Effector memory CD4-positive, alpha-beta T cell (primary cell): ENCODE data around the gene SMCO2.

ENCODE experiments used
- DNase-seq, 3 donors: peaks; one replicate each; pipeline ENCODE4 v3.0.0-alpha.2; 2020
- H3K27ac ChIP-seq: 2 replicates; pipeline ENCODE4 v1.7.0; 2013; ENCODE audit warnings: mild to moderate bottlenecking, low read length, moderate library complexity; ENCODE audit not compliant: insufficient read depth, poor library complexity, severe bottlenecking
- H3K27me3 ChIP-seq: replicated peaks from 2 replicates; pipeline ENCODE4 v1.7.0; 2013; ENCODE audit warnings: mild to moderate bottlenecking, low read length; ENCODE audit not compliant: insufficient read depth, control insufficient read depth, poor library complexity, severe bottlenecking
- H3K36me3 ChIP-seq: 2 replicates; pipeline ENCODE4 v1.7.0; 2013; ENCODE audit warnings: mild to moderate bottlenecking, low read length, moderate library complexity; ENCODE audit not compliant: control insufficient read depth, insufficient read depth
- H3K4me1 ChIP-seq: 2 replicates; pipeline ENCODE4 v1.7.0; 2013; ENCODE audit warnings: low read length, mild to moderate bottlenecking; ENCODE audit not compliant: control insufficient read depth, insufficient read depth, poor library complexity, severe bottlenecking
- H3K4me3 ChIP-seq: 2 replicates; pipeline ENCODE4 v1.7.0; 2013; ENCODE audit warnings: low read length, low read depth, mild to moderate bottlenecking; ENCODE audit not compliant: insufficient read depth, poor library complexity, severe bottlenecking
- H3K9me3 ChIP-seq: 2 replicates; pipeline ENCODE4 v1.7.0; 2013; ENCODE audit warnings: mild to moderate bottlenecking, low read length, moderate library complexity; ENCODE audit not compliant: control insufficient read depth

Gene SMCO2

DNA sequence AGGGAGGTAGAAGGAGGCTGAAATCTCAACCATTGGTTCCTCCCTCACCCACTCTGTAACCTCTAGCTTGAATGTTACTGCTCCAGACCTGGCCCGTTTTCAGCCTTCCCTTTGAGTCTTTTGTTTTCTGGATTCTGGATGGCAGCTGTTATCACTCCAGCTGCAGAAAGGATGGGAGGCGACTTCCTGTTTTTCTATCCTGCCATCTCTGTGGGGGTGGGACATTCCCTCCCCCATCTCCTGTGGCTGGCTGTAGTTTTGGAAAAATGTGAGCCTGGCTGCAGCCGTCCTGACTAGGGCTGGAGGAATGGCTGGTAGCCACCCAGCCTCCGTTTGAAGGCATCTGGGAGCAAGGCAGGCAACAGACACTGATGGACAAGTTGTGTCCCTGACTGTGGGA is 74.5 kb downstream of the SMCO2 start:
- no peak for DNase-seq
- no peaks in the 10 kb centered on the region for H3K9me3 ChIP-seq
- H3K4me1 ChIP-seq = peaks cover 8% of the 10 kb centered on the region
- H3K4me3 ChIP-seq = no peak overlapping the region
- no peaks in the 10 kb centered on the region for H3K27me3 ChIP-seq
- H3K27ac ChIP-seq = no peak overlapping the region
- no peaks in the 10 kb centered on the region for H3K36me3 ChIP-seq

DNA sequence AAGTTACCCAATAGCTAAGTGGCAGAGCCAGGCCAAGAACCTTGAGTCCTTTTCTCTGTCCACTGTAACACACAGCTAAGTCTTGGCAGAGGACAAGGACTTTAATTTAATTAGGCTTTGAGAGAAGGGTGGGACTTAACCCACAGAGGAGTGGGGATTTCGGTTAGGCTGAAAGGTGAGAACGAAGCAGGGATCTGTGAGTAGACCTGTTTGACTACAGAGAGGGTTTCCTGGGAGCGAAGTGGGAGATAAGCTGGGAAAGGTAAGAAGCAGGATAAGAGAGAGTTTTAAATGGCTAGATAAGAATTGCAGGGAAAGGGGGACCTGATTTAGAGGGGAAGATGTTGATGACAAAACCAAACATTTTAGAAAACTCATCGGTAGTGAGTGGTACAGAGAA is 75.4 kb downstream of the SMCO2 start:
- H3K27ac ChIP-seq = no peak overlapping the region
- H3K4me1 ChIP-seq = peaks cover 8% of the 10 kb centered on the region
- H3K36me3 ChIP-seq = no peaks in the 10 kb centered on the region
- no peak overlapping the region for H3K4me3 ChIP-seq
- no peaks in the 10 kb centered on the region for H3K27me3 ChIP-seq
- H3K9me3 ChIP-seq = no peaks in the 10 kb centered on the region
- DNase-seq = no peak

DNA sequence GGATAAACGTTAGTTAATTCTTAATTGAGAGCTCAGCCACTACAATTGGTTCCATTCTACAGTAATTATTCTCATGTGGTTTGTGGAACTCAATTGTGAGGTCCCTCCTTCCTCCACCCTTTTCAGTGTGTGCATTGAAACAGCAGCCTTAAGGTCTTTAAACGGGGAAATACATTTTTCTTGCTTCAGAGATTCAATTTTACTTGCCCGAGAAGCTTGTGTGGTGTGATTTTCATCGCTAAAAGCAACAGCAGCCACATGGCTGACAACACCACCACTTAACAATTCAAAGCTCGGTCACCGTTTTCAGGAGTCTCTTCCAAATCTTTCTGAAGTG is 76.7 kb downstream of the SMCO2 start:
- no peak for DNase-seq
- Histone ChIP-seq H3K36me3 (no peaks in the 10 kb centered on the region), H3K27ac (peak overlapping the region; percentile 68), H3K4me1 (peaks cover 8% of the 10 kb centered on the region), H3K27me3 (no peaks in the 10 kb centered on the region), H3K4me3 (peak overlapping the region; percentile 82), H3K9me3 (no peaks in the 10 kb centered on the region)

DNA sequence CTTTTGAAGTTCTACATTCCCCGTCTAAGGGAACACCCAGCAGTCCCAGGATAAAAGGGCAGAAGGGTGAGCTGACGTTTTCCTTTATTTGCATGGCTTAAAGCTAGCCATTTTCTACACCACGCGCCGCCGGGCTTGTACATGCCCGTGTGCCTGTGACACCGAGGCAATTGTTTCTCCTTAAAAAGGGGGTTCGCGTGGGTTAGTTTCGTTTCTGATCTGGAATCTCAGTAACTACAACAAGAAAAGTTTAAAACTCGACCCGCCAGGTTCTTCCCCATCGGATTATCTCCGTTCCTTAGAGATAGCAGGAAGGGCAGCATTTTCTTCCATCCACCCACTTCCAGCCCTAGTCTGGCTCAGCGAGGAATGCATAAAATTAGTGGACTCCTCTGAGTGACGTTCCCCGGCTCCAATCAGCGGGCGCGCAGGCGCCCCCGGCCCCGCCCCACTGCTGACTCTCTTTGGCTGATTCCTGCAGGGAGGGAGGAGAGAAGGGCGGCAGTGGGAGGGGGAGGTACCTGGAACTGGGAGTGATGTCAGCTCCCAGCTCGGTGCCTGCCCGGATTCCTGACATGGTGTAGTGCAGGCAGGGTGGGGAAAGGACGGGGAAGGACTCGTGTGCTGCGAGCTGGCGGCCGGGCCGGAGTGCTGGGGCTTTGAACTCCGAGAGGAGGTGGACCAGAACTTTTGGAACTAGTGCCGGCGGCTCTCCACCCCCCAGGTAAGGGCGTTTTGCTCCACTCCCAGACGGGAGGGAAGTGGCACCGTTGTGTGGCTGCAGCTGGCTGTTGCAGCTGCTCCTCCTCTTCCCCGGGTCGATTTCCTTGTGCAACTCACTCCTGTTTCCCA is 77.3 kb downstream of the SMCO2 start, which contains the start of gene PPFIBP1:
PPFIBP1 (plus strand) TSS at position 565 of the 852 bp plus-strand sequence. CDS start 109,191 bp downstream, outside the sequence.
- H3K36me3 ChIP-seq = no peaks in the 10 kb centered on the region
- no peaks in the 10 kb centered on the region for H3K9me3 ChIP-seq
- peak; percentile 90 to 98 (median 95) for DNase-seq
- H3K27ac ChIP-seq = peak within 1 kb of the TSS; percentile 68
- peak within 1 kb of the TSS; percentile 82 for H3K4me3 ChIP-seq
- H3K27me3 ChIP-seq = no peaks in the 10 kb centered on the region
- peaks cover 8% of the 10 kb centered on the region for H3K4me1 ChIP-seq

DNA sequence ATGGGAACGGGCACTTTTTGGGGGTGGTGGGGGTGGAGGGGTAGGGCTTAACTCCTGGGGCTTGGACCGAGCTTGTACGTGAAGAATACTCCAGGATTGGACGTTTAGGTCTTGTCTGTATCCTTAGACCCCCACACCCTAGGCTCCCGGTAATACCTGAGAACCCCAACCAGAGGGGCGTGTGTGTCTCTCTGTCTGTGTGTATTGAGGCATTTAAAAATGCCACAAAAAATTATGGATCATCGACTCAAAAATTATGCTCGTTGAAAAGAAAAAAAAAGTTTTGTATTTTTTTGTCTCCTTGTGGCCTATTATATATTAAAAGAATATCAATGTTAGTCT is 77.9 kb downstream of the SMCO2 start:
- peaks cover 8% of the 10 kb centered on the region for H3K4me1 ChIP-seq
- H3K4me3 ChIP-seq = peak overlapping the region; percentile 82
- H3K27ac ChIP-seq = no peak overlapping the region
- no peak for DNase-seq
- H3K36me3 ChIP-seq = no peaks in the 10 kb centered on the region
- H3K9me3 ChIP-seq = no peaks in the 10 kb centered on the region
- H3K27me3 ChIP-seq = no peaks in the 10 kb centered on the region

DNA sequence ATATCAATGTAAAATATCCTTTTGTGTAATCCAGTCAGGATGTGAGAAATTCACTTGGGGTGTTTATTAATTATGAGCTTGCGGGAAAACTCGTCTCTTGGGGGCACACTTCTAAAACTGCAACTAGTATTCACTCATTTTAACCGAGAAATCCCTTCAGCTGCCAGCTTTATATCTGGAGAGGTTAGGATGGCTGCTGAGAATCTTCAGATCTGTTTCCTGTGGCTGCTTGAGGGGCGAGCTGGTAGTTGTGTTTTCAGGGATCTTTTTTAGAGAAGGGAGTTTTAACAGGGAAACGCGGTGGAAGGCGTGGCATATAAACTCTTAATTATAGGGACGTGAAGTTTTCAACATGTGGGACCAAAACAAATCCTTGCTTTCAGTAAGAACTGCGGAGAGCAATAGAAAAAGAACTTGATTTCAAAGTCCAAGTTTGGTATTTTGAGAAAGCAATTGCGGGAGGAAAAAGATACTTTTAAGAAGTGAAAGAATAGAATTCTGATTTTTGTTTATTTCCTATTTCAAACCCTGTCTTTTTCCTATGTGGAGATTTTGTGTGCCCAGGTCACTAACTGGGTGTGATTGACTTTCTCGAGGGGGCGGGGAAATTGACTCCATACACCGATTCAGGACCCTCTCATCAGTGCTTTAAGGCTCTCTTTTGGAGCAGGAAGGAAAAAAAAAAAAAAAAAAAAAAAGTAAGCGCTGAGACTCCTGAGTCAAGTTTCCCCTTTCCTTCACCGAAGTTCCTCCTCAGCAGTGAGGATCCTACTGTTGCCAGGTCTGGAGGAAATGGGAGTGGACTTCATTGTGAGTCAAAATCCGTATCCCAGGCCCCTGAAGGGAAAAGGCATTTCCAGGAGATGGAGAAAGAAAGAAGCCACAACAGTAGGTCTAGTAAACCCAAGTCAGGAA is 78.6 kb downstream of the SMCO2 start:
- H3K4me3 ChIP-seq = no peak overlapping the region
- no peaks in the 10 kb centered on the region for H3K36me3 ChIP-seq
- DNase-seq = no peak
- H3K27ac ChIP-seq = no peak overlapping the region
- H3K27me3 ChIP-seq = no peaks in the 10 kb centered on the region
- no peaks in the 10 kb centered on the region for H3K9me3 ChIP-seq
- H3K4me1 ChIP-seq = peaks cover 8% of the 10 kb centered on the region

DNA sequence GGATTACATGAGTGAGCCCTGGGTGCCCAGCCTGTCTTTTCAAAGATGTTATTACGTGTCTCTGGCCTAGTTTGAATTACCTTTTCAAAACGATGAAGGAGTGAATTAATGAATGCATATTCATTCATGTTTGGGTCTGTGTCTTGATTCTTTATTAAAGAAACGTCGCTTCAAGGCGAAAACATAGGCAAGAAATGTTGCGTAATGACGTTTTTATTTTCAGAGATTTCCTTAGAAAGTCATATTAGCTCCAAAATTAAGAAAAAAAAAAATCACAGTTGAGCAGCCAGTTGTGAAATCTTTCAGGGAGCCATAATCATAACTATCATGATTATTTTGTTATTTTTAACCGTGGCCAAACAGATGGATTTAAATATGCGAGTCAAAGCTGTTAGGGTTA is 81.0 kb downstream of the SMCO2 start:
- H3K27me3 ChIP-seq = no peaks in the 10 kb centered on the region
- H3K9me3 ChIP-seq = no peaks in the 10 kb centered on the region
- peaks cover 8% of the 10 kb centered on the region for H3K4me1 ChIP-seq
- DNase-seq = no peak
- H3K36me3 ChIP-seq = no peaks in the 10 kb centered on the region
- no peak overlapping the region for H3K4me3 ChIP-seq
- no peak overlapping the region for H3K27ac ChIP-seq

DNA sequence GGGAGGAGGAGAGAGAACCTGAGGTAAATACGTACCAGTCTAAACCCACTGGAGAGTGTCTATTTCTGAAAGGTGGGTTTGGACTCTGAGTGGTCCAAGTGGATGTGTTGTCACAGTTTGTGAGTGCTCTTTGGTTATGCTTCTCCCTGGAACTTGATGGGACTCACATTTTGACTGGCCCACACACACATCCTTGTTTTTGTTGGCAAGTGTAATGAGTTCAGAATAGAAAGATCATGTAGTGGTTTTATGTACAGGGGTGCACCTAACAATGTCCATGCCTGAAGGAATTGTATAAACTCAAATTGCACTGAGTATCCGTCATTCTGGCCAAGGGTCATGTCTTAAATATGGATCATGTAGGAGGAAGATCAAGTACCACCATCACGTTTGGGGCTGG is 82.3 kb downstream of the SMCO2 start:
- no peak overlapping the region for H3K27ac ChIP-seq
- H3K9me3 ChIP-seq = no peaks in the 10 kb centered on the region
- H3K27me3 ChIP-seq = no peaks in the 10 kb centered on the region
- no peaks in the 10 kb centered on the region for H3K36me3 ChIP-seq
- no peak overlapping the region for H3K4me3 ChIP-seq
- DNase-seq = no peak
- H3K4me1 ChIP-seq = peaks cover 4% of the 10 kb centered on the region

DNA sequence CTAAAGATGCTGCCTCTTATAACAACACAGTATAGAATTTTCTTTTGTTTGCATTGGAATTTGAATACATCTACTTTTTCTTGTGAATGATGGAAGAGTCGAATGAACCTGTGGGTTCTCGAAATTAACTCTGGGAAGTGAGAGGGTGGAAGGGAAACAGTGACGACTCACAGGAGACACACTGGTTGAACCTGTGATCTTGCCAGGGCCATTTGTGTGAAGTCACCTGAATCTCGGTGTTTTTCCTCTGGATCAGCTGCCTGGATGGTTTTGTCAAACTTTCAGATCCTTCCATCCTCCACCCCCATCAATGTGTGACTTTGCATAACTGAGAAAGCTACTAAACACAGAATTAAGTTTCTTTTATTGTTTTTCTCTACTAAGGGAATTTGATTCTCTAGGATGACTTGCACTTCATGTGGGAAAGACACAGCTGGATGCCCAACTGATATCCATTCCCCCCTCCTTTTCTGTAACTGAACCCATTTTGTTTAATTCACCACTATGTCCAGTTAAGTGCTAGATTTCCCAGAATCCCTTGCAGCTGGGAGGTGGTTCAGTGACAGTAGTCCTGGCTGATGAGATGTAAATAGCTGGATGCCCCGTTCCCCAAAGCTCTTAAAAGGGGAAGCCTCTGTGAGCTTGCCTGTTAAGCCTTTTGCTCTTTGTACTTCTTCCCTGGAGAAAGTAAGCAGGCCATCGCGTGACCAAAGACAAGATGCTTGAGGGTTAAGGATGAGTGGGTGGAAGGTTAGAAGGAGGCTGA is 83.8 kb downstream of the SMCO2 start:
- Histone ChIP-seq H3K27me3 (no peaks in the 10 kb centered on the region), H3K4me1 (no peaks in the 10 kb centered on the region), H3K9me3 (no peaks in the 10 kb centered on the region), H3K4me3 (no peak overlapping the region), H3K36me3 (no peaks in the 10 kb centered on the region), H3K27ac (no peak overlapping the region)
- DNase-seq = no peak
